HFFc6 (cell line): ENCODE data around the gene COG1. TPM values are rescaled to one million over a fixed set of nuclear protein-coding genes. Genes with fewer than 3 reads are reported as not detected.

Experiments used
- DNase-seq: peaks from one replicate; pipeline ENCODE4 v3.0.0-alpha.2; 2018
- H3K27ac Mint-ChIP-seq: 2 replicates; pipeline ENCODE4 v1.8.0; 2020; ENCODE audit warnings: mild to moderate bottlenecking, mixed read lengths
- H3K27me3 Mint-ChIP-seq: 2 replicates; pipeline ENCODE4 v1.8.0; 2021; ENCODE audit warnings: mild to moderate bottlenecking, moderate library complexity, mixed read lengths; ENCODE audit not compliant: insufficient read depth
- H3K36me3 Mint-ChIP-seq: 2 replicates; pipeline ENCODE4 v1.8.0; 2021; ENCODE audit warnings: low read depth, mixed read lengths
- H3K4me1 Mint-ChIP-seq: 2 replicates; pipeline ENCODE4 v1.8.0; 2020; ENCODE audit warnings: low read depth, mixed read lengths
- H3K4me3 Mint-ChIP-seq: 2 replicates; pipeline ENCODE4 v1.8.0; 2020; ENCODE audit warnings: mild to moderate bottlenecking, moderate library complexity, mixed read lengths
- H3K9me3 Mint-ChIP-seq: 2 replicates; pipeline ENCODE4 v1.8.0; 2020; ENCODE audit warnings: mild to moderate bottlenecking, mixed read lengths
- CTCF ChIP-seq: fragments of 200-600 bp; sonication (generic); IDR thresholded peaks from 2 replicates; pipeline ENCODE4 v1.5.0; 2021; ENCODE audit warnings: antibody characterized with exemption, mild to moderate bottlenecking
- total RNA-seq, 6 experiments: library from RNA; stranded (reverse); fragmentation: NEBNext Ultra II Directional; extraction: Animal tissue kit (Norgen Biotek cat#: 25700); gene quantifications; 2 replicates in 1 of 6; 3 replicates in 5 of 6; pipeline ENCODE4 v1.2.3, GENCODE V29; 2021

COG1 gene
- total RNA-seq, 6 experiments from 2014 or later: 47.3 to 59.0 (median 55.8) TPM

- Mint-ChIP-seq H3K4me3 (no peak overlapping the region), H3K27ac (no peak overlapping the region), H3K36me3 (no peaks in the 10 kb centered on the region), H3K27me3 (peaks cover 2% of the 10 kb centered on the region; the same call in 1 of the 2 replicates), H3K9me3 (no peaks in the 10 kb centered on the region), H3K4me1 (peaks cover 21% of the 10 kb centered on the region)
- no peak for DNase-seq
- no peak for TF ChIP-seq CTCF
Observed at GRCh38 chr17:73187203-73187769, 5.6 kb upstream of the COG1 start.

GRCh38 chr17:73188011-73188410 is 4.8 kb upstream of the COG1 start:
- no peak for DNase-seq
- no peaks in the 10 kb centered on the region for H3K9me3 Mint-ChIP-seq
- H3K36me3 Mint-ChIP-seq: no peaks in the 10 kb centered on the region
- peaks cover 21% of the 10 kb centered on the region for H3K4me1 Mint-ChIP-seq
- H3K27me3 Mint-ChIP-seq: peaks cover 2% of the 10 kb centered on the region; the same call in 1 of the 2 replicates
- no peak overlapping the region for H3K27ac Mint-ChIP-seq
- no peak for TF ChIP-seq CTCF
- no peak overlapping the region for H3K4me3 Mint-ChIP-seq

GRCh38 chr17:73189417-73190099 is 3.3 kb upstream of the COG1 start:
- H3K4me3 Mint-ChIP-seq: no peak overlapping the region
- H3K9me3 Mint-ChIP-seq: no peaks in the 10 kb centered on the region
- H3K4me1 Mint-ChIP-seq: peaks cover 24% of the 10 kb centered on the region
- peak; percentile 76 for DNase-seq
- no peak overlapping the region for H3K27ac Mint-ChIP-seq
- H3K36me3 Mint-ChIP-seq: peaks cover 7% of the 10 kb centered on the region; the same call in 1 of the 2 replicates
- peaks cover 1% of the 10 kb centered on the region; the same call in 1 of the 2 replicates for H3K27me3 Mint-ChIP-seq
- peak; percentile 77 for TF ChIP-seq CTCF

- Mint-ChIP-seq H3K9me3 (no peaks in the 10 kb centered on the region), H3K36me3 (peaks cover 28% of the 10 kb centered on the region), H3K27ac (peak overlapping the region; percentile 94), H3K4me1 (peaks cover 42% of the 10 kb centered on the region), H3K4me3 (peak overlapping the region; percentile 97), H3K27me3 (no peaks in the 10 kb centered on the region)
- peak; percentile 59 for DNase-seq
- TF ChIP-seq CTCF: peak; percentile 89
Observed at GRCh38 chr17:73191443-73192205, 1.2 kb upstream of the COG1 start.

- H3K27ac Mint-ChIP-seq: peak overlapping the region; percentile 94
- TF ChIP-seq CTCF: no peak
- H3K4me3 Mint-ChIP-seq: peak overlapping the region; percentile 97
- H3K4me1 Mint-ChIP-seq: peaks cover 45% of the 10 kb centered on the region
- H3K9me3 Mint-ChIP-seq: no peaks in the 10 kb centered on the region
- DNase-seq: peak; percentile 49
- peaks cover 35% of the 10 kb centered on the region for H3K36me3 Mint-ChIP-seq
- H3K27me3 Mint-ChIP-seq: no peaks in the 10 kb centered on the region; the same call in 1 of the 2 replicates
Observed at GRCh38 chr17:73192206-73192893, 505 bp upstream of the COG1 start.
